IPS-15b (cell line): Measurements from ENCODE around the gene HOMER2.

ENCODE experiments used
- H3K27me3 ChIP-seq: one replicate; pipeline ENCODE4 v1.6.1; 2013; ENCODE audit warnings: low read length; ENCODE audit not compliant: control insufficient read depth, insufficient read depth
- H3K36me3 ChIP-seq: one replicate; pipeline ENCODE4 v1.6.1; 2013; ENCODE audit warnings: low read length; ENCODE audit not compliant: control insufficient read depth, insufficient read depth
- H3K4me1 ChIP-seq: one replicate; pipeline ENCODE4 v1.6.1; 2013; ENCODE audit warnings: mild to moderate bottlenecking, low read length; ENCODE audit not compliant: control insufficient read depth, insufficient read depth
- H3K4me3 ChIP-seq: one replicate; pipeline ENCODE4 v1.5.1; 2013; ENCODE audit warnings: low read depth, low read length
- H3K9ac ChIP-seq: one replicate; pipeline ENCODE4 v1.6.1; 2013; ENCODE audit warnings: low read depth, mild to moderate bottlenecking, low read length
- H3K9me3 ChIP-seq: one replicate; pipeline ENCODE4 v1.6.1; 2013; ENCODE audit warnings: mild to moderate bottlenecking, low read length; ENCODE audit not compliant: control insufficient read depth, insufficient read depth

Gene HOMER2

DNA sequence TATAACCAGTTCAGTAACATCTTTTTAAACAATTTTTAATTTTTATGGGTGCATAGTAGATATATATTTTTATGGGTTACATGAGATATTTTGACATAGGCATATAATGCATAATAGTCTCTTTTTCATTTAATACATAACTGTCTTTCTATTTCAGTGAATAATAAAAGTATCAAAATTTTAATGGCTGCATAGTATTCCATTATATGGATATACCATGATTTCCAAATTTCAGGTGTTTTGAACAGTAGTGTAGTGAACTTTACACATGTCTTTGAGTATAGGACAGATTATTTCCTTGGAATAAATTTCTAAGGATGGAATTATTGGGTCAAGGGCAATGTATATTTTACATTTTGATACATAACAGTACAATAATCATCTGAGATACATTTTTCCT lies 132.4 kb downstream of the HOMER2 start:
- Histone ChIP-seq H3K36me3 (peaks cover 3% of the 10 kb centered on the region), H3K9ac (no peak overlapping the region), H3K4me1 (no peaks in the 10 kb centered on the region), H3K27me3 (no peaks in the 10 kb centered on the region), H3K9me3 (no peaks in the 10 kb centered on the region), H3K4me3 (no peak overlapping the region)

DNA sequence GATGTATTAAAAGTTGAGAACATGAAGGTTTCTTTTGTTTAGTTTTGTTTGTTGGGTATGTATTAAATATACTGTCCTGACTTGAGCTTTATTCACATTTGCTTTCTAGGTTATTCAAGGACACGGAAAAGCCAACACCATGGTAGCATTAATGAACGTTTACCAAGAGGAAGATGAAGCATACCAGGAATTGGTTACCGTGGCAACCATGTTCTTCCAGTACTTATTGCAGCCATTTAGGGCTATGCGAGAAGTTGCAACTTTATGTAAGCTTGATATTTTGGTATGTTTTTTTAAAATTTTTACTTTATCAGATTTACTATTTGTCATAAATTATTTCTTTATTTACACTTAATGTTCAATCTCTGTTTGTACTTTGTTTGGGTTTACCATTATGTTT lies 139.5 kb downstream of the HOMER2 start:
- Histone ChIP-seq H3K9ac (no peak overlapping the region), H3K4me3 (no peak overlapping the region), H3K9me3 (no peaks in the 10 kb centered on the region), H3K4me1 (peaks cover 10% of the 10 kb centered on the region), H3K36me3 (peaks cover 3% of the 10 kb centered on the region), H3K27me3 (no peaks in the 10 kb centered on the region)

DNA sequence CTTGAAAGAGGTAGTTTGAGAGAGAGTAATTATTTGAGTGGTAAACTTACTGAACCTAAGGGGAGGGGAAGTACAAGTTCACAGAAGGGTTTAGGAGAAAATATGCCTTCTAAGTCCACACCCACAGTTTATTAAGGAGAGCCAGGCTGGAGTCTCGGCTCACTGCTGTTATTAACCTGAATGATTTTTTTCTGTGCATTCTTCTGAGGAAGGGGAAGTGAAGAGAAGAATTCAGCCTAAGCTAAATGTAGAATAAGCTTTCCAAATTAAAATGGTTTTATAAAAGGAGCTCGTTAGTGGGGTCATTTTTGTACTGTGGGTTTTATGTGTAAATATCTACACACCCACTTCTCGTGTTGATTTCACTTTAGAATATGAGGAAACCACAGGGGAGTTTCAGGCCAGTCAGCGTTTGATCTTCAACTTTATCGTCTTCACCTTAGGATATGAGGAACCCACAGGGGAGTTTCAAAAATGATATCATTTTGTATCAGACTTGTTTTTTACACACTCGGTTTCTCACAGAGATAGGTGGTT lies 141.6 kb downstream of the HOMER2 start:
- Histone ChIP-seq H3K27me3 (no peaks in the 10 kb centered on the region), H3K36me3 (no peaks in the 10 kb centered on the region), H3K9ac (peak overlapping the region; percentile 76), H3K9me3 (no peaks in the 10 kb centered on the region), H3K4me1 (peaks cover 10% of the 10 kb centered on the region), H3K4me3 (peak overlapping the region; percentile 87)

DNA sequence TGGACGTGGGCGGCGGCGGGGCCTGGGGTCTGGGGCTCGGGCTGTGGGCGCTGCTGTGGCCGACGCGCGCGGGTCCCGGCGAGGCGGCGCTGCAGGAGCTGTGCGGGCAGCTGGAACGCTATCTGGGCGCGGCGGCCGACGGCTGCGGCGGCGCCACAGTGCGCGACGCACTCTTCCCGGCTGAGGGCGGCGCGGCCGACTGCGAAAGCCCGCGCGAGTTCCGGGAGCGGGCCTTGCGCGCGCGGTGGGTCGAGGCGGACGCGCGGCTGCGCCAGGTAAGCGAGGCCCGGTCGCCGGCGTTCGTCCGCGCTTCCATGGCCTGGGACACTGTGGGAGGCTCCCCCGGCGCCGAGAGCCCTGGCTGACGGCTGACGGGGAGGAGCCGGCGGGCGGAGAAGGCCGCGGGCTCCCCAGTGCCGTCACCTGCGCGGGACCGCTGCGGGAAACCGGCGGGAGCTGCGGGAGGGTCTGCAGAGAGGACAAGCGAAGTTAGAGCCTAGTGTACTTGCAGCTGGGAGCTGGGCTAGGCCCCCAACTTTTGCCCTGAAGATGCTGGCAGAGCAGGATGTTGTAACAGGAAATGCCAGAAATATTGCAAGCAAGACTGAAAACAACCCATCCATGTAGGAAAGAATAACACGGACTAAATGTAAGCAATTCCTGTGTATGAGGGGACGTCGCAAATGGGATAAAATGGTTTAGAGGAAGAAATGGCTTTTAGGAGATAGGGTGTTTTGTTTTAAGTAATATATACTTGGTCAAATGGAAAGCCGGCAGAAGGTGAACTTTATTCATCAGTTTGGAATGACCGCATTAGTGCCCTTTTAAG lies 142.2 kb downstream of the HOMER2 start:
- Histone ChIP-seq H3K4me3 (peak overlapping the region; percentile 87), H3K9ac (peak overlapping the region; percentile 76), H3K36me3 (no peaks in the 10 kb centered on the region), H3K4me1 (peaks cover 10% of the 10 kb centered on the region), H3K27me3 (no peaks in the 10 kb centered on the region), H3K9me3 (no peaks in the 10 kb centered on the region)

DNA sequence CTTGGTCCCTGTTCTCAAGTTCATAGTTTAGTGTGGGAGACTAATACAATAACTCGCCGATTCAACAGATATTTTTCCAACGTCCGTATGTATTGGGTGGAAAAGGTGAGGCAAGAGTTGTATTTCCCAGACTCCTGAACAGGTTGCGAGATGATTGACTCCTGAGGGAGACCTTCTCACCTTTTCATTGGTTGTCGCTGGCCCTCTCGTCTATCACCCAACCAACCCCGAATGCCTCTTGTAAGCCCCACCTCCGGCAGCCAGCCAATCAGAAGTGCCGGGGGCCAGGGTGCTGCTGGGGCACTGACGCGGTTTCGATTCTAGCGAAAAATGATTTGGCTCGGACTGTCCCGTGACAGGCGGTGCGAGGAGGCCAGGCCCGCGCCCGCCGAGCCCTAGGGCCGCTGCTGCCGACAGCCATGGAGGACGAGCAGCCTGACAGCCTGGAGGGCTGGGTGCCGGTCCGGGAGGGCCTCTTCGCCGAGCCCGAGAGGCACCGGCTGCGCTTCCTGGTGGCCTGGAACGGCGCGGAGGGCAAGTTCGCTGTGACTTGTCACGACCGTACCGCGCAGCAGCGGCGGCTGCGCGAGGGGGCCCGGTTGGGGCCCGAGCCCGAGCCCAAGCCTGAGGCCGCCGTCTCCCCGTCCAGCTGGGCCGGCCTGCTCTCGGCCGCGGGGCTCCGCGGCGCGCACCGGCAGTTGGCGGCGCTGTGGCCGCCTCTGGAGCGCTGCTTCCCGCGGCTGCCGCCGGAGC lies 143.0 kb downstream of the HOMER2 start, which contains the start of gene WHAMM:
Gene WHAMM, plus strand, starts transcription at position 321 of the 753 bp plus-strand sequence. Its CDS starts 99 bp downstream, at position 420.
- H3K4me1 ChIP-seq, result peaks cover 10% of the 10 kb centered on the region
- H3K9ac ChIP-seq, result peak within 1 kb of the TSS; percentile 76
- peak within 1 kb of the TSS; percentile 87 for H3K4me3 ChIP-seq
- no peaks in the 10 kb centered on the region for H3K27me3 ChIP-seq
- no peaks in the 10 kb centered on the region for H3K36me3 ChIP-seq
- no peaks in the 10 kb centered on the region for H3K9me3 ChIP-seq

DNA sequence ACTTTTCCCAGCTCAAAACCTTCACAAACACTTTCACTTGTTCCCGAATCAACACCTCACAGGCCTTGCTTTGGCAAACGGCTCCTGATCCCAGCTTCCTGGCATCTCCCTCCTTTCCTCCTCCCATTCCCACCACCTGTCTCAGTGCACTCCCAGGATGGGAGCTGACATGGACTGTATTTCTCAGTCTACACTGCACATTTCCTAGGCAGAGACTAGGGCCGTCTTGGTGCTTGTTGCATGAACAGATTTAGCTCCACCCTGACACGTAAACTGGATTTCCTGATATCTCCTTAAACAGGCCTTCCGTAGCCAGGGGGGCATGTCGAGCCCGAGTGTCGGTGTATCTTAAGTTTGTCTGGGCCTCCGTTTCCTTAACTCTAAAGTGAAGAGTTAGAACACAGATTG lies 143.9 kb downstream of the HOMER2 start:
- Histone ChIP-seq H3K9ac (no peak overlapping the region), H3K36me3 (no peaks in the 10 kb centered on the region), H3K4me1 (peaks cover 10% of the 10 kb centered on the region), H3K27me3 (peaks cover 5% of the 10 kb centered on the region), H3K4me3 (no peak overlapping the region), H3K9me3 (no peaks in the 10 kb centered on the region)

DNA sequence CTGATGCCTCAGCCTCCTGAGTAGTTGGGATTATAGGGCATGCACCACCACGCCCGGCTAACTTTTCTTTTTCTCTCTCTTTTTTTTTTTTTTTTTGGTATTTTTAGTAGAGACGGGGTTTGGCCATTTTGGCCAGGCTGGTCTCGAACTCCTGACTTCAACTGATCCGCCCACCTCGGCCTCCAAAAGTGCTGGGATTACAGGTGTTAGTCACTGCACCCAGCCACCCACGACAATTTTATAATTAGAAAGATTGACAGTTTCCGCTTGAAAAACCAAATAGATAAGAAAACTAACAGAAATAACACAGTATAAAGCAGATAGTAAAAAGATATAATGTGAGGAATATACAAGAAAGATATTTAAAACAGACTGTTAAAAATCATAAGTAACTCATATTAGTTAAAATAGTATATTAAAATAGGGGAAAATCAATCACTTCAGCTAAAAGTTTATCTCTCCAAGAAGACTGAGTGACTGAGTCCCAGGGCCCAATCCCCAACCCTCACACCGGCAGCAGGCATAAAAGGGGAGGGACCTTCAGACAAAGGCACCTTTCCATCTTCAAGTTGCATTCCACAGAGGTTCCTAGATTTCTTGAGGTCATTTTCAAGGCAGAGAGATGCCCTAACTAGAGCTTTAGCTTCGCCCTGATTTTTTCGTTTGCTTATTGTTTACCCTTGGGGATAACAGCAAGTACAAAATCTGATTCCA lies 144.4 kb downstream of the HOMER2 start:
- no peaks in the 10 kb centered on the region for H3K9me3 ChIP-seq
- no peak overlapping the region for H3K9ac ChIP-seq
- H3K27me3 ChIP-seq, result peaks cover 10% of the 10 kb centered on the region
- H3K36me3 ChIP-seq, result no peaks in the 10 kb centered on the region
- no peak overlapping the region for H3K4me3 ChIP-seq
- peaks cover 10% of the 10 kb centered on the region for H3K4me1 ChIP-seq

DNA sequence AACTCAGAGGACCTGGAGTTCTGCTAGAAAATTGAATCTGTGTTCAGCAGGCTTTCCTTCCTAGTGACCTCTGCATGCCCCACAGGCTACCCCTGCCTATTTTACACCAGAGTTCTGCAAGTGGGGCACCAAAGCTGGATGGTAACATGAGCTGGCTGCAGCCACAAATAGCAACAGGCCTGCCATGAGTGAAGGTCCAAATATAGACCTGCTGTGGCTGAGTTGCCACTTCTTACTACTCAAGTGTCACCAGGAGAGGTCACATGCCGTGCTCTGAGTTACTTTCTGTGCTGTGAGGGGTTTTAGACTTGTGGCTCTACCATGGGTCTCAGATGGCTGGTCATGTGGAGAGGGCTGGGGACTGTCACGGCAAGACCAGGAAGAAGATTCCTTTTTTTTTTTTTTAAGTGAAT lies 146.5 kb downstream of the HOMER2 start, which contains the start of gene FSD2:
Gene FSD2, minus strand, starts transcription at position 76 of the 413 bp plus-strand sequence. CDS start 18,679 bp downstream, outside the sequence.
- Histone ChIP-seq H3K4me3 (no peak within 1 kb of the TSS), H3K4me1 (peaks cover 4% of the 10 kb centered on the region), H3K36me3 (no peaks in the 10 kb centered on the region), H3K9ac (no peak within 1 kb of the TSS), H3K9me3 (no peaks in the 10 kb centered on the region), H3K27me3 (peaks cover 29% of the 10 kb centered on the region)

DNA sequence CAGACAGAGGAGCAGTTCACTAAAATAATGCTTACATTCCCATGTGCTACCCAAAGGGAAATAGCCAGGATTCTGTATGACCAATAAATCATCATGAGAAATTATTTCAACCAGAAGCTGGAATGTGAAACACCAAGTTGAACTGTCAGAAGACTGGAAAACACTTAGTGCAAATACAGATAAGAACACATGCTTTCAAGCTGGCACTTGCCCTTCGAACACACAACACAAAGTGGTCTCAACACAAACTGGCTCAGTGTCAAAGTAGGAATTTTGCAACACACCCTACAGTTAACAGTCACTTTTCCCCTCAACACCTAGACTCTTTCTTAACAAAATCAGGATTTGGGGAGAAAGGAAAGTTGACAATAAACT lies 148.0 kb downstream of the HOMER2 start:
- H3K9me3 ChIP-seq, result no peaks in the 10 kb centered on the region
- H3K9ac ChIP-seq, result no peak overlapping the region
- H3K4me1 ChIP-seq, result peaks cover 3% of the 10 kb centered on the region
- H3K4me3 ChIP-seq, result no peak overlapping the region
- H3K27me3 ChIP-seq, result peaks cover 29% of the 10 kb centered on the region
- no peaks in the 10 kb centered on the region for H3K36me3 ChIP-seq

DNA sequence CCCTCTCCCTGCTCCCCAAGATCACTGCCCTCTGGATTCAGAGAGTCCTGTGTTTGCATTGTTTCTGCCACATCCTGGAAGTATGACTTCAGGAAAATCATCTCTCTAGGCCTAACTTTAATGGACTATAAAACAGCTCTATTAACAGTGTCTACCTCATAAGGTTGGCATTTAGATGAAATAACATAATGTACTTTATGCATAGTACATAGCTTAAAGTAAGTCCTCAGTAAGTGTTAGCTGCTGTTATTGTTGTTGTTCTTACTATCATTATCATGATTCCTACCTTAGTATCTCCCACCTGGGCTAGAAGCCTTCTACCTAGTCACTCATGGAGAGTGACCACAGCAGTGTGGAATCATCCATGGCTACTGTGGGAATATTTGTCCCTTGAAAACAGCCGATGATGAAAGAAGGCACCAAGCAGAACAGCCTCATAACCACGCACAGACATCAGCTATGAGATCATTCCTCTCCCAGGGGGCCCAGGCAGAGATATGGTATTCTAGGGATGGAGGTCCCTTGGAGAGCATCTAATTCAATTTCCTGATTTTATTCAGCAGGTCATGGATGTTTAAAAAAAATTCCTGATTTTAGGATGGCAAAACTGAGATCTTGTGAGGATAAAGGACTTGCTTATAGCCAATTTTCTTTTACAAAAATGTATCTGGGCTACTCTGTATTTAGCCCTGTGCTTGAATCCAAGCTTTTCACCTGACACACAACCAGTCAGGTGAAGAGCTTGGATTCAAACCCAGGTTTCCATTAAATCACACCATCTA lies 148.5 kb downstream of the HOMER2 start:
- Histone ChIP-seq H3K27me3 (peaks cover 29% of the 10 kb centered on the region), H3K4me3 (no peak overlapping the region), H3K4me1 (peaks cover 3% of the 10 kb centered on the region), H3K36me3 (no peaks in the 10 kb centered on the region), H3K9ac (no peak overlapping the region), H3K9me3 (no peaks in the 10 kb centered on the region)

DNA sequence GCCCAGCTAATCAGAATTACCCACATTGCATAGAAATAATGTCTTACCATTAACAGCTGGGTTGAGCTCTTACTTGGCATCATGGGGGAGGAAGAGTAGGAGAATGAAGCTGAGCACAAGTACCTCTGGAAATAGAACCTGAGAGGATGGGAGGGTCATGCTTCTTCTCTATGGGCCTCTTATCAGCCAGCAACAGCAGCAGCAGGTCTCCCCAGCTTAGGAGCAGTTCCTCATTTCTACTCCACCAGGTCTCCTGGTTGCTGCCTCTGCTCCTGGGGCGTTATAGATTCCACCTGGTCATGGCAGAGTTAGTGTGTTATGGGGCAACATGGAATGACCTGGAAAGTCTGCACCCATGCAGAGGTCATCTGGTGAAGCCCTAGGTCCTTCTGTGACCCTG lies 150.0 kb downstream of the HOMER2 start:
- no peak overlapping the region for H3K4me3 ChIP-seq
- peaks cover 29% of the 10 kb centered on the region for H3K27me3 ChIP-seq
- H3K4me1 ChIP-seq, result no peaks in the 10 kb centered on the region
- no peaks in the 10 kb centered on the region for H3K36me3 ChIP-seq
- H3K9me3 ChIP-seq, result no peaks in the 10 kb centered on the region
- no peak overlapping the region for H3K9ac ChIP-seq
